Measurements from ENCODE around the gene SLC37A1. TPM values are rescaled to one million over a fixed set of nuclear protein-coding genes. Genes with fewer than 3 reads are reported as not detected.

SLC37A1 gene
- total and polyA plus RNA-seq, 12 donors = 1.8 to 13.2 (median 5.5) TPM

DNA sequence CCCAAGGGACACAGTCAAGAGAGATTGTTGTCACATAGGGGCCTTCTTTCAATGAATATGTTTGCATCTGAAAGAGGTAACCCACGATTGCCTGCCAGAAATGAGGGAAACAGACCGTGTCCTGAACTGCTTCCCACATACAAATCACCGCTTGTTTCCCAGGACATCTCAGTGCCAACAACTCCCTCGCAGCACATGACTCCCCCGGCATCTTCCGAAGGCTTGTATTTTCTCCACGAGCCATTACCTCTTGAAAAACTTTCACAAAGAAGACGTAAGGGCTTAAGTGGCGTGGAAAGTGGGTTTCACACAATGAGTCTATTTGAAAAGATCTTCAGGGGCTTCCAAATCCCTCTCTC lies 108.1 kb downstream of the SLC37A1 start:
- 56 to 67% methylated on average over 9 of the region's 9 CpGs for WGBS, 2 donors
- Histone ChIP-seq H3K9me3 (no peaks in the 10 kb centered on the region), H3K4me3 (no peak overlapping the region), H3K36me3 (no peaks in the 10 kb centered on the region), H3K4me1 (peaks cover 0 to 5% (median 0%) of the 10 kb centered on the region in 9 donors), H3K27me3 (peaks cover 11 to 79% (median 62%) of the 10 kb centered on the region in 7 donors), H3K27ac (no peak overlapping the region)
- TF ChIP-seq, protein P1, sequence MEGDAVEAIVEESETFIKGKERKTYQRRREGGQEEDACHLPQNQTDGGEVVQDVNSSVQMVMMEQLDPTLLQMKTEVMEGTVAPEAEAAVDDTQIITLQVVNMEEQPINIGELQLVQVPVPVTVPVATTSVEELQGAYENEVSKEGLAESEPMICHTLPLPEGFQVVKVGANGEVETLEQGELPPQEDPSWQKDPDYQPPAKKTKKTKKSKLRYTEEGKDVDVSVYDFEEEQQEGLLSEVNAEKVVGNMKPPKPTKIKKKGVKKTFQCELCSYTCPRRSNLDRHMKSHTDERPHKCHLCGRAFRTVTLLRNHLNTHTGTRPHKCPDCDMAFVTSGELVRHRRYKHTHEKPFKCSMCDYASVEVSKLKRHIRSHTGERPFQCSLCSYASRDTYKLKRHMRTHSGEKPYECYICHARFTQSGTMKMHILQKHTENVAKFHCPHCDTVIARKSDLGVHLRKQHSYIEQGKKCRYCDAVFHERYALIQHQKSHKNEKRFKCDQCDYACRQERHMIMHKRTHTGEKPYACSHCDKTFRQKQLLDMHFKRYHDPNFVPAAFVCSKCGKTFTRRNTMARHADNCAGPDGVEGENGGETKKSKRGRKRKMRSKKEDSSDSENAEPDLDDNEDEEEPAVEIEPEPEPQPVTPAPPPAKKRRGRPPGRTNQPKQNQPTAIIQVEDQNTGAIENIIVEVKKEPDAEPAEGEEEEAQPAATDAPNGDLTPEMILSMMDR (IDR thresholded peaks at IDR 0.05) = no peak
- intact Hi-C loops (cut with DNase I) = no loop called here
- ATAC-seq = no peak
- no peak for DNase-seq

DNA sequence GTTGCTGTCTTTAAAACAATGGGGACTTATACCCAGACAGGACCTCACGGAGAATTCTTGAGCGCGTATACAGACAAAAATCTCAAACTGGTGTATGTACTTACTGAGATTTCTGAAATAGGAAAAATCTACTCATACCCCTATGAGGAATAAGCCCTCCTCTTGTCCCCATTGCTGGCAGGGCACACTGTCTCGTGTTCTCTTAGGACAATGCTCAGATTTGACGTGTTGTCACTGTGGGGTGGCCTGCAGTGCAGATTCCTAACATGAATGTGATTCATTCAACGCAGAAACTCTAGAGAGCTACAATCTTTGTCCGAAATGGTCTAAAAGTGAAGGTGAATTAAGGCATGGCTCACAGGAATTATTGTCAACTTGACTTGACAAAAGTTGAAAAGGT lies 108.6 kb downstream of the SLC37A1 start:
- no peak for ATAC-seq
- Histone ChIP-seq H3K27ac (no peak overlapping the region), H3K9me3 (no peaks in the 10 kb centered on the region), H3K27me3 (peaks cover 10 to 77% (median 60%) of the 10 kb centered on the region in 7 donors), H3K4me1 (no peaks in the 10 kb centered on the region), H3K36me3 (no peaks in the 10 kb centered on the region), H3K4me3 (no peak overlapping the region)
- DNase-seq = no peak
- TF ChIP-seq, protein P1 (IDR thresholded peaks at IDR 0.05) = no peak
- 86 to 88% methylated on average over 7 of the region's 7 CpGs for WGBS, 2 donors
- intact Hi-C loops (cut with DNase I) = no loop called here

DNA sequence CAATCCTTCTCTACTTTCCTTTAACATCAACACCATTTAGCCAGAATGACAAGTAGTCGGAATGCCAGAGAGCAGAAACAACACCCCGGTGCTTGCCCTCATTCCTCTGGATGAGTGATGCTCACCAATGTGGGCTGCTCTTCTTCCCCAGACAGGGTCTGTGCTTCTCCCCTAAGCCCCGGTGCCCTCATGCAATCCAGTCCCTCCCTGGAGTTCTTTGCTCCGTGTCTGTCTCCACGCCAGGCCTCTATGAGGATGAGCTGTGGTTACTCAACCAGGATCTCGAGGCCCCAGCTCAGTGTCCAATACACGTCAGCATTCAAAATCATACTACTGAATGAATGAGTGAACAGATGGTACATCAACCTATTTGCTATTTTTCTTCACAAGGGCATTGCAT lies 110.0 kb downstream of the SLC37A1 start:
- WGBS, 2 donors = 82% methylated on average over 7 of the region's 7 CpGs
- Histone ChIP-seq H3K9me3 (no peaks in the 10 kb centered on the region), H3K4me3 (no peak overlapping the region), H3K4me1 (peaks cover 0 to 9% (median 0%) of the 10 kb centered on the region in 9 donors), H3K27me3 (peaks cover 0 to 63% (median 46%) of the 10 kb centered on the region in 7 donors), H3K27ac (no peak overlapping the region), H3K36me3 (no peaks in the 10 kb centered on the region)
- no peak for DNase-seq
- intact Hi-C loops (cut with DNase I) = no loop called here
- ATAC-seq = no peak
- TF ChIP-seq, protein P1 (IDR thresholded peaks at IDR 0.05) = no peak

DNA sequence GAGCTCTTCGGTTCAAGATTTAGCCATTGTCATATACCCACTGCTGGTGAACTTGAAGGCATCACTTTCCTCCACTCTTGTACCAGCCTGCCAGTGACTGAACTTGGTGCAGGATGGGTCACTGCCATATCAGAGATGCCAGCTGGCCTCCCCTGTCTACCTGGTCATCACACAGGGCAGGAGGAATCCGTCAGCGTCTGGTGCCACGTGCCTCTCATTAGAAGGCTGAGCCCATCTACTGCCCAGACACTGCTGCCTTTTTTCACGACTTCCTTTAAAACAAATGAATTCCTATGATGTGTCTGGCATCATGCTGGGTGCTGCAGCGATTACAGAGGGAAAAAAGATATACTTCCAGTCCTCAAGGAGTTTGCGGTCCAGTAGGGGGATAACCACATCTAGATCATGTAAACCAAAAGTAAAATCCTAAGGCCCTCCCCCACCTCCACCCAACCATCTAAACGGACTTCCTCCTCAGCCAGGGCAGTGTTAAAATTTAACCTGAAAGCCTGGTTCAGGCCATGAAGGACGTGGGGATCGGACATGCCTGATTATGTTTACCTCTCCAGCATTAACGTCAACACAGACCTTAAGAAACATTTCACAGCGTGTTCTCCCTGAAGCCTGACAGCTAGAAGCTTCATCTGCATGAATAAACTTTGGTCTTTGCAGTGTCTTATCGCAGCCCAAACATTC lies 110.6 kb downstream of the SLC37A1 start:
- H3K4me3 ChIP-seq = no peak overlapping the region
- 63 to 69% methylated on average over 13 of the region's 13 CpGs for WGBS, 2 donors
- no peak for ATAC-seq
- H3K27ac ChIP-seq = no peak overlapping the region
- intact Hi-C loops (cut with DNase I) = no loop called here
- H3K9me3 ChIP-seq = no peaks in the 10 kb centered on the region
- TF ChIP-seq, protein P1 (IDR thresholded peaks at IDR 0.05) = no peak
- DNase-seq = no peak
- peaks cover 0 to 9% (median 0%) of the 10 kb centered on the region in 9 donors for H3K4me1 ChIP-seq
- no peaks in the 10 kb centered on the region for H3K36me3 ChIP-seq
- peaks cover 0 to 57% (median 40%) of the 10 kb centered on the region in 7 donors for H3K27me3 ChIP-seq
